ENCODE measurements around the gene ATF6B.
A peak's percentile ranks its signal among the peaks of the same experiment; 100 is the strongest.

ATF6B gene

DNA sequence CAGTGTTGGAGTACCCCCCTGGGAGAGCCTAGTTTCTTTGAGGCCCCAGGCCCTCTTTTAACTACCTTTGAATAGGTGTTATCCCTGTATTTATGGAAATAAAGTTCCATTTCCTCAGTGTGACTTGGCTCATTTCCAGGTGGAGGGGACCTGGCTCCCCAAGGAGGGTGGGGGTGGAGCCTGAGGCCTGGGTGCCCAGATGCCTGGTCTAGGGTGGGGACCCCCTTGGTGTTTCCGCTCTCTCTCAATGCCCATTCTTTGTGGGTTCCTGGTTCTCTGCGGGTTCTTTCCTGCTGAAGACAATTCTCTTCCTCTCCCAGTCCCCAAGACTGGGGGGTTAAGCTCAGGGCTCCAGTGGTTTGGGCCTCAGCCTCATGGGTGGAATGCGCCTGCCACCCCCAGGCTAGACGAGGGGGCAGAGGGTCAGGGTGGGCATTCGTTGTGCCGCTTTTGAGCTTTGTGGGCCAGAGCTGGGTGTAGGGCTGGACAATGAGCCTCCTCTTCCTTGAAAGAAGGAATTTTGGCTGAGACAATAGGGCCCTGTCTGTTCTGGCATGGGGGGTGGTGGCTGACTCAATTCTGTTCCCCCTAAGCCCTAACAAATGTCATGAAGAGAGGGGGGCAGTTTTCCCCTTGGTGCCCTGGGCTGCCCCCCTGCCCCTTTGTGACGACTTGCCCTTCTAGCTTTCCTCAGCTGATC lies 35.7 kb upstream of the ATF6B start:
- TF ChIP-seq MYC (IDR thresholded peaks at IDR 0.05; ENCODE audit: low read depth, low read length) (no peak), POLR2A (IDR thresholded peaks at IDR 0.05; ENCODE audit: extremely low read depth, insufficient read length) (no peak), CTCF (IDR thresholded peaks at IDR 0.05; ENCODE audit: low read depth, low read length) (no peak)
- TF ChIP-seq, protein P1, sequence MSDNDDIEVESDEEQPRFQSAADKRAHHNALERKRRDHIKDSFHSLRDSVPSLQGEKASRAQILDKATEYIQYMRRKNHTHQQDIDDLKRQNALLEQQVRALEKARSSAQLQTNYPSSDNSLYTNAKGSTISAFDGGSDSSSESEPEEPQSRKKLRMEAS (IDR thresholded peaks at IDR 0.05; ENCODE audit: low read depth, low read length) = no peak
- no peak overlapping the region for H3K4me3 ChIP-seq (ENCODE audit: low read depth, low read length)
- no peak for DNase-seq (ENCODE audit: low read depth)

DNA sequence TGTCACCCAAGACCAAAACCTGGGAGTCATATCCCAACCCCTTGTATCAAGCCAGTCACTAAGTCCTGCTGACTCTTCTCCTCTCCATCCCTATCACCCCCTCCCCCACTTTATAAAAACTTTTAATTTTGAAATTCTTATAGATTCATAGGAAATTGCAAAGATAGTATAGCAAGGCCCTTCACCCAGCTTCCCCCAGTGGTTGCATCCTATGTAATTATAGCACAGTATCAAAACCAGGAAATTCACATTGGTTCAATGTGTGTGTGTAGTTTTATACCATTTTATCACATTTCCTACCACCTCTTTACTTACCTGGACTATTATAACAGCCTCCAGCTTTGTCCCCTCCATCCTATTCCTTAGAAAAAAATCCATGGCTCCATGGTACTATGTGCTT lies 30.0 kb upstream of the ATF6B start:
- H3K4me3 ChIP-seq (ENCODE audit: low read depth, low read length) = no peak overlapping the region
- TF ChIP-seq POLR2A (IDR thresholded peaks at IDR 0.05; ENCODE audit: extremely low read depth, insufficient read length) (no peak), CTCF (IDR thresholded peaks at IDR 0.05; ENCODE audit: low read depth, low read length) (no peak), MYC (IDR thresholded peaks at IDR 0.05; ENCODE audit: low read depth, low read length) (no peak)
- TF ChIP-seq, protein P1 (IDR thresholded peaks at IDR 0.05; ENCODE audit: low read depth, low read length) = no peak
- no peak for DNase-seq (ENCODE audit: low read depth)

DNA sequence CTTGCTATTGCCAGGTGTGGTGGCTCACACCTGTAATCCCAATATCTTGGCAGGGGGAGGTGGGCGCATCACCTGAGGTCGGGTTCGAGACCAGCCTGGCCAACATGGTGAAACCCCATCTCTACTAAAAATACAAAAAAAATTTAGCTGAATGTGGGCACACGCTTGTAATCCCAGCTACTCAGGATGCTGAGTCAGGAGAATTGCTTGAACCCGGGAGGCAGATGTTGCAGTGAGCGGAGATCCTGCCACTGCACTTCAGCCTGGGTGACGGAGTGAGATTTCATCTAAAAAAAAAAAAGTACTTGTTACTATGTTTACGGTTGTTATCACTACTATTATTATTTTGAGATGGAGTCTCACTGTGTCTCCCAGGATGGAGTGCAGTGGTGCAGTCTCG lies 28.8 kb upstream of the ATF6B start:
- TF ChIP-seq, protein P1 (IDR thresholded peaks at IDR 0.05; ENCODE audit: low read depth, low read length) = no peak
- TF ChIP-seq POLR2A (IDR thresholded peaks at IDR 0.05; ENCODE audit: extremely low read depth, insufficient read length) (no peak), CTCF (IDR thresholded peaks at IDR 0.05; ENCODE audit: low read depth, low read length) (no peak), MYC (IDR thresholded peaks at IDR 0.05; ENCODE audit: low read depth, low read length) (no peak)
- DNase-seq (ENCODE audit: low read depth) = no peak
- no peak overlapping the region for H3K4me3 ChIP-seq (ENCODE audit: low read depth, low read length)

DNA sequence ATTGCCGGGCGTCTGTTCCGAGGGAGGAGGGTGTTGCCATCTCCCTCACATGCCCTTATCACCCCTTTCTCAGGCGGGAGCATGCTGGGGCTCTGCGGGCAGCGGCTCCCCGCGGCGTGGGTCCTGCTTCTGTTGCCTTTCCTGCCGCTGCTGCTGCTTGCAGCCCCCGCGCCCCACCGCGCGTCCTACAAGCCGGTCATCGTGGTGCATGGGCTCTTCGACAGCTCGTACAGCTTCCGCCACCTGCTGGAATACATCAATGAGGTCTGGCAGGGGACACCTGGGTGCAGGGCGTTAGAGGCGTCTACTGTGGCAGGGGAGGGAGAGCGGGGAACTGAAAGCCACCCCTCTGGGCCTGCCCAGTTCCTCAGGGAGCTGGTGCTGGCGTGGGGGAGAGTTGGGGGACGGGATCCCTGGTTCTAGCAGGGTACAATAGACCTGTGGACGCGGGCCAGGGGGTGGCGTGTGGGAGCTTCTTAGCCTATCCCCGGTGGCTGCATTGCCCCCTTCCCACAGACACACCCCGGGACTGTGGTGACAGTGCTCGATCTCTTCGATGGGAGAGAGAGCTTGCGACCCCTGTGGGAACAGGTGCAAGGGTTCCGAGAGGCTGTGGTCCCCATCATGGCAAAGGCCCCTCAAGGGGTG lies 26.6 kb upstream of the ATF6B start:
- peak overlapping the region; percentile 90 for H3K4me3 ChIP-seq (ENCODE audit: low read depth, low read length)
- DNase-seq (ENCODE audit: low read depth) = peak; percentile 84
- TF ChIP-seq POLR2A (IDR thresholded peaks at IDR 0.05; ENCODE audit: extremely low read depth, insufficient read length) (no peak), MYC (IDR thresholded peaks at IDR 0.05; ENCODE audit: low read depth, low read length) (peak; percentile 65), CTCF (IDR thresholded peaks at IDR 0.05; ENCODE audit: low read depth, low read length) (peak; percentile 33)
- TF ChIP-seq, protein P1 (IDR thresholded peaks at IDR 0.05; ENCODE audit: low read depth, low read length) = peak; percentile 70

DNA sequence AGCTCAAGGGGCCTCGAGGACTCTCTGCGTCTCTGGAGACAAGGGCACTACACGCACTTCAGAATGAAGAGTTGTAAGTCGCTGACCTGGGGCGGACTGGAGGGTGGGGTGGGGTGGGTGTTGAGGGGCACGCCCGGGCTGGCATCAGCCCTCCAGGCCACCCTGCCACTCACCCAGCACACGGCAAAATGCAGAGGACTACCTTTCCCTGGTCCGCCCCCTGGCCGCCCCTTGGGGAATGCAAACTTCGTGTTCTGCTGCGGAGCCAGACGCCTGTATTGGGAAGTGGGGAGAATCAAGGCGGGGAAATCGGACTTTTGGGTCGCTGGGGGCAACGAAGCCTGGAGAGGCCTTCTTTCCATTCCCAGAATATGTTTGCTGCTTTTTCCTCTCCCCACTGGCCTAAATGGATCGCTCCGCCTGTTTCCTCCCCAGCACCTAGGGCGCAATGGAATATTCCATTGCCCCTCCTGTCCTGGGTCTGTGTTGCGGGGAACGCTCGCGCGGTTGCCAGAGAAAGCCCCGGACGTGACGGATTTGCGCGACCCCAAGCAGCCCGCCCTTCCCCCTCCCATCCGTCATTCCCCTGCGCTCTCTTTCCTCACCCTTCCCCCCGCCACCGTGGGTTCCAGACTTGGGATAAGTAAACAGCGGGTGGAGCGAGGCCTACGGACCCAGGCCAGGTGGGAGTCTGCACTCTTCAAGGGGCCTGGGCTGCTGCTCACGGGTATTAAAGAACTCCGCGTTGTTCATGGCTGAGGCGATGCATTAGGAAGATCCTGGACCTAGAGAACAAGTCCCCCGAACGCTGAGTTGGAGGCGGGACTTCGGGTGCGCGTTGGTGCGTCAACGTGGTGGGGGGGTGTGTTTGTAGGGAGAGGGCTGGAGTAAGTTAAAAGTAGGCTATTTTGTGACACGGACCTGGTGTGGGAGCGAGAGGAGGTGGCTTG lies 25.8 kb upstream of the ATF6B start, which contains the start of gene PPT2:
Gene PPT2 (plus strand): TSS at position 578 of the 950 bp plus-strand sequence. CDS start 454 bp downstream, outside the sequence.
- TF ChIP-seq, protein P1 (IDR thresholded peaks at IDR 0.05; ENCODE audit: low read depth, low read length) = 0 out of 2 replicates have a peak, but pooled peaks have one; percentile 14
- TF ChIP-seq MYC (IDR thresholded peaks at IDR 0.05; ENCODE audit: low read depth, low read length) (peak; percentile 38; the same call in 1 of the 2 replicates), POLR2A (IDR thresholded peaks at IDR 0.05; ENCODE audit: extremely low read depth, insufficient read length) (peak; percentile 36), CTCF (IDR thresholded peaks at IDR 0.05; ENCODE audit: low read depth, low read length) (no peak)
- H3K4me3 ChIP-seq (ENCODE audit: low read depth, low read length) = peak within 1 kb of the TSS; percentile 90
- DNase-seq (ENCODE audit: low read depth) = peak; percentile 90
